Effector memory CD4-positive, alpha-beta T cell (primary cell): ENCODE results near the gene ADARB2.
"Not testable (repeated sequence)": the region's sequence is repeated elsewhere in the genome, so short reads cannot be mapped to it uniquely, and the experiment has no call there.

Source experiments
- DNase-seq, 3 donors: peaks; one replicate each; pipeline ENCODE4 v3.0.0-alpha.2; 2020
- H3K27ac ChIP-seq: 2 replicates; pipeline ENCODE4 v1.7.0; 2013; ENCODE audit warnings: mild to moderate bottlenecking, low read length, moderate library complexity; ENCODE audit not compliant: insufficient read depth, poor library complexity, severe bottlenecking
- H3K27me3 ChIP-seq: replicated peaks from 2 replicates; pipeline ENCODE4 v1.7.0; 2013; ENCODE audit warnings: mild to moderate bottlenecking, low read length; ENCODE audit not compliant: insufficient read depth, control insufficient read depth, poor library complexity, severe bottlenecking
- H3K36me3 ChIP-seq: 2 replicates; pipeline ENCODE4 v1.7.0; 2013; ENCODE audit warnings: mild to moderate bottlenecking, low read length, moderate library complexity; ENCODE audit not compliant: control insufficient read depth, insufficient read depth
- H3K4me1 ChIP-seq: 2 replicates; pipeline ENCODE4 v1.7.0; 2013; ENCODE audit warnings: low read length, mild to moderate bottlenecking; ENCODE audit not compliant: control insufficient read depth, insufficient read depth, poor library complexity, severe bottlenecking
- H3K4me3 ChIP-seq: 2 replicates; pipeline ENCODE4 v1.7.0; 2013; ENCODE audit warnings: low read length, low read depth, mild to moderate bottlenecking; ENCODE audit not compliant: insufficient read depth, poor library complexity, severe bottlenecking
- H3K9me3 ChIP-seq: 2 replicates; pipeline ENCODE4 v1.7.0; 2013; ENCODE audit warnings: mild to moderate bottlenecking, low read length, moderate library complexity; ENCODE audit not compliant: control insufficient read depth

The ADARB2 gene

GRCh38 chr10:1358860-1359625 lies 378.3 kb downstream of the ADARB2 start:
- Histone ChIP-seq H3K36me3 (no peaks in the 10 kb centered on the region), H3K9me3 (no peaks in the 10 kb centered on the region), H3K27ac (no peak overlapping the region), H3K27me3 (no peaks in the 10 kb centered on the region), H3K4me3 (no peak overlapping the region), H3K4me1 (peaks cover 5% of the 10 kb centered on the region)
- DNase-seq, result no peak

GRCh38 chr10:1358147-1358546 lies 379.2 kb downstream of the ADARB2 start:
- Histone ChIP-seq H3K36me3 (no peaks in the 10 kb centered on the region), H3K4me3 (no peak overlapping the region), H3K27ac (no peak overlapping the region), H3K9me3 (no peaks in the 10 kb centered on the region), H3K4me1 (peaks cover 5% of the 10 kb centered on the region), H3K27me3 (no peaks in the 10 kb centered on the region)
- DNase-seq, result no peak

DNA sequence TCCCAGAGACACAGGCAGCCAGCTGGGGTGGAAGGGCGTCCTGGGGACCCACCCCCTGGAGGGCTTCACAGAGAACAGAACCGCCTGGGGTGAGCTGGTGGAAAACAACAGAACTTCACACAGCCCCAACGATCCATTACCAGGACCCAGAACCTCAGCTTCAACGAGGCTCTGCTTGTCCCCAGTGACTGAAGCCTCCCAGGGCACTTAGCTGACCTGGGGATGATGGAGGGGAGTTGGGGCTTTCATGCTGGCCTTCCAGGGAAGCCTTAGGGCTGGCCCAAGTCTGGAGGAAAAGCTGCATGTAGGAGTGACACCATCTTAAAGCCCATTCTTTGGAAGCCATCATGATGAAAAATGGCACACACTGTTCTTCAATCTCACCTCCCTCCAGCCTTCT lies 381.0 kb downstream of the ADARB2 start:
- Histone ChIP-seq H3K9me3 (no peaks in the 10 kb centered on the region), H3K27me3 (no peaks in the 10 kb centered on the region), H3K4me3 (no peak overlapping the region), H3K27ac (no peak overlapping the region), H3K36me3 (no peaks in the 10 kb centered on the region), H3K4me1 (peaks cover 5% of the 10 kb centered on the region)
- no peak for DNase-seq

DNA sequence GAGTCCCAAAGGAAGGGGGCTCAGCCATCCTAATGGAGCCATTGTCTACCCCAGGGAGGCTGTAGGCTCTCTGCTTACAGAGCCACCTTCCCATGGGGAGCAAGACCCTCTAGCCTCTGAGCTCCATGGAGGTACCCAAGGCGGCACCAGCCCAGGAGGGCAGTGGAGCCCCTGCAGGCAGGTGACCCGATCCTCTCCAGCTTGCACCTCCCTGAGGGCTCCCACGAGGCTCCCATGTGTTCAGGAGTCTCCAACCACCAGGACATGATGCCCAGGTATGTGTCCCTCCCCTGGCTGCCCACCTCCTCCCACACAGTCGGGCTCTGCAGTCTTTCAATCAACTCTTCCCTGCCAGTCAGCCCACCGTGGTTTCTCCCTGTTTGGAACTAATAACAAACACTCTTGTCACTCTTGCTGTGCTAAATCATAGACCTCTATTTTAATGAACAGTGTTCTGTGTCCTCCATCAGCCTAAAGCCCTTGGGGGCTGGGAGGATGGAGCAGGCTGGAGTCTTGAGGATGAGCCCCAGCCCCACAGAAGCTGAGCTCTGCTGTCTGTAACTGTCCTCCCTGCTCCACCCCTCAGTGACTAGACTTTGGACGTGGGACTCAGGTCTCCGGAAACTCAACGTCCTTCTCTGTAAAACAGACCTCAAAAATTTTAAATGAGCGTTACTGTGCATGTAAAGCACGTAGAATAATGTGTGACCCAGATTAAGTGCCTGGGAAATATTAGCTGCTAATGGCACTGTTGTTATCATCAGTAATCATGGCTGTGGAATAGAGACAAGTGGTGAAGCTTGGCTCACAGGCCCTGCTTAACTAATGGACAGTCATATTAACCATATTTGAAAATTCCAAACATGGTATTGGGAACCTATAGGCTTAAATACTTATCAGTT lies 382.3 kb downstream of the ADARB2 start:
- no peak for DNase-seq
- H3K9me3 ChIP-seq, result no peaks in the 10 kb centered on the region

GRCh38 chr10:1352296-1352695 lies 385.0 kb downstream of the ADARB2 start:
- H3K9me3 ChIP-seq, H3K27ac ChIP-seq, H3K36me3 ChIP-seq, H3K27me3 ChIP-seq, H3K4me1 ChIP-seq, H3K4me3 ChIP-seq, DNase-seq: not testable (repeated sequence)

More for the DNA sequence above, 382.3 kb downstream of the ADARB2 start:
- Histone ChIP-seq H3K27ac (no peak overlapping the region), H3K36me3 (no peaks in the 10 kb centered on the region), H3K4me3 (no peak overlapping the region), H3K27me3 (no peaks in the 10 kb centered on the region), H3K4me1 (peaks cover 5% of the 10 kb centered on the region)

DNA sequence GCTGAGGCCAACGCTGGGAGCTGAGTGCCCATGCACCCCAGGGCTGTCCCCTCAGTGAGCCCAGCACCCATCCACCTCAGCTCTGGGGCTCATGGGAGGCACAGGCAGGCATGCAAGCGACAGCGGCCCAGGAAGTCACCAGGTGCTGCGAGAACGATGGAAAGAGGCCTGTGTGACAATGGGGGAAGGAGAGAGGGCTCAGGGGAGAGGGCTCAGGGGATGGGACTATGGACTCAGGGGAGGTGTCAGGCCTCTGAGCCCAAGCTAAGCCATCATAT lies 388.6 kb downstream of the ADARB2 start:
- no peak overlapping the region for H3K4me3 ChIP-seq
- H3K27me3 ChIP-seq, result no peaks in the 10 kb centered on the region
- H3K36me3 ChIP-seq, result no peaks in the 10 kb centered on the region
- no peaks in the 10 kb centered on the region for H3K9me3 ChIP-seq
- H3K27ac ChIP-seq, result no peak overlapping the region
- no peak for DNase-seq
- H3K4me1 ChIP-seq, result no peaks in the 10 kb centered on the region

DNA sequence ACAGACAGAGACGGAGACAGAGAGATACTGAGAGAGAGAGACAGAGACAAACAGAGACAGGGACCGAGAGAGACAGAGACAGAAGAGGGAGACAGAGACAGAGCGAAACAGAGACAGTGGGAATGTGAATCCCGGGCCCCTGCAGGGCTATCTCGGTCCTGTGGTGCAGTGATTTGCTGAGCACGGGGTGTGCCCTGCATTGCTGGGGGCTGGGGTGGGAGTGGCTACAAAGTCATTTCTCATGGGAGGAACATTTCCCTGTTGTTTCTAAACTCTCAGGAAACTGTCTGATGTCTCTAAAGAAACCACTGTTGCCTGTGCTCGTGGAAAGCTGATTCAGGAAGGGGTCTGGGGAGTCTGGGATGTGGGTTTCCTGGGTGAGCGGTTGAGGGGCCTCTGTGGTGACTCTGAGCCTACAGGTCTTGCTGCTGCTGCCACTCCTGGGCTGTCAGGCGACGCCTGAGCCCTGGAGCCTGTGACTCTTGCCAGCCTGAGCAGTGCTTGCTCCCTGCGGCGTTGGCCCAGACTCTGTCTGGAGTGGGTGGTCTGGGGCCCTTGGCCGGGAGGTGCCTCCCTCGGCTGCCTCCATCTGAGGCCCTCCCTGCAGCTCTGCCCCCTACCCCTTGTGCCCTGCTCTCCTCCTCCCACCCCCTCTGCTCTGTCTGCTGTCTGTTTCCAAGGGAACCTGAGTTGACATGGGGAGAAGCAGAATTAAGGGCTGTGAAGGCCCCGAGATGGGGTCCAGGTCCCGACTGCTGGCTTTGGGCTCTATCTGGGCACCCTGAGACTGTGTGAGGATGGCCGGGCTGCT lies 389.2 kb downstream of the ADARB2 start:
- Histone ChIP-seq H3K4me3 (no peak overlapping the region), H3K9me3 (no peaks in the 10 kb centered on the region), H3K27ac (no peak overlapping the region), H3K27me3 (no peaks in the 10 kb centered on the region), H3K36me3 (no peaks in the 10 kb centered on the region), H3K4me1 (no peaks in the 10 kb centered on the region)
- no peak for DNase-seq

- Histone ChIP-seq H3K9me3 (no peaks in the 10 kb centered on the region), H3K36me3 (no peaks in the 10 kb centered on the region), H3K27me3 (no peaks in the 10 kb centered on the region), H3K4me3 (no peak overlapping the region), H3K4me1 (no peaks in the 10 kb centered on the region), H3K27ac (no peak overlapping the region)
- no peak for DNase-seq
These were observed 389.8 kb downstream of the ADARB2 start for GRCh38 chr10:1347525-1347924.

GRCh38 chr10:1346201-1346600 lies 391.1 kb downstream of the ADARB2 start:
- no peak overlapping the region for H3K4me3 ChIP-seq
- DNase-seq, result no peak
- no peaks in the 10 kb centered on the region for H3K4me1 ChIP-seq
- no peaks in the 10 kb centered on the region for H3K27me3 ChIP-seq
- H3K36me3 ChIP-seq, result no peaks in the 10 kb centered on the region
- H3K27ac ChIP-seq, result no peak overlapping the region
- no peaks in the 10 kb centered on the region for H3K9me3 ChIP-seq

GRCh38 chr10:1345368-1345767 lies 392.0 kb downstream of the ADARB2 start:
- Histone ChIP-seq H3K27me3 (no peaks in the 10 kb centered on the region), H3K27ac (no peak overlapping the region), H3K4me1 (no peaks in the 10 kb centered on the region), H3K9me3 (no peaks in the 10 kb centered on the region), H3K4me3 (no peak overlapping the region), H3K36me3 (no peaks in the 10 kb centered on the region)
- DNase-seq, result no peak
